ENCODE results near the gene CD36. TPM values are rescaled to one million over a fixed set of nuclear protein-coding genes. Genes with fewer than 3 reads are reported as not detected.

CD36 gene
- total RNA-seq (2014; rRNA removed; shearing (Covaris generic)), result not detected in 2 replicates

- no peak for DNase-seq (ENCODE audit: low spot score)
Measured at GRCh38 chr7:80637911-80638765, at the start of gene CD36. CD36 (plus strand) TSS chr7:80638642; CDS start chr7:80646741, 8,099 bp downstream.

- no peak for DNase-seq (ENCODE audit: low spot score)
Measured at GRCh38 chr7:80589631-80590030, 48.8 kb upstream of the CD36 start.

- DNase-seq (ENCODE audit: low spot score), result no peak
Measured at GRCh38 chr7:80591654-80592053, 46.8 kb upstream of the CD36 start.

- DNase-seq (ENCODE audit: low spot score), result no peak
Measured at GRCh38 chr7:80593869-80594586, 44.4 kb upstream of the CD36 start.

GRCh38 chr7:80596933-80597517 lies 41.4 kb upstream of the CD36 start:
- DNase-seq (ENCODE audit: low spot score), result no peak

- DNase-seq (ENCODE audit: low spot score), result no peak
Measured at GRCh38 chr7:80597875-80598274, 40.6 kb upstream of the CD36 start.

- DNase-seq (ENCODE audit: low spot score), result no peak
Measured at GRCh38 chr7:80600046-80600445, 38.4 kb upstream of the CD36 start.

- DNase-seq (ENCODE audit: low spot score), result no peak
Measured at GRCh38 chr7:80601999-80602398, 36.4 kb upstream of the CD36 start.

- DNase-seq (ENCODE audit: low spot score), result no peak
Measured at GRCh38 chr7:80603940-80604339, 34.5 kb upstream of the CD36 start.

- DNase-seq (ENCODE audit: low spot score), result no peak
Measured at GRCh38 chr7:80604436-80604835, 34.0 kb upstream of the CD36 start.

GRCh38 chr7:80607136-80607535 lies 31.3 kb upstream of the CD36 start:
- no peak for DNase-seq (ENCODE audit: low spot score)

- peak; percentile 32 for DNase-seq (ENCODE audit: low spot score)
Measured at GRCh38 chr7:80608336-80608735, 30.1 kb upstream of the CD36 start.

GRCh38 chr7:80609751-80610150 lies 28.7 kb upstream of the CD36 start:
- no peak for DNase-seq (ENCODE audit: low spot score)

- DNase-seq (ENCODE audit: low spot score), result no peak
Measured at GRCh38 chr7:80611353-80611752, 27.1 kb upstream of the CD36 start.

GRCh38 chr7:80611779-80612178 lies 26.7 kb upstream of the CD36 start:
- DNase-seq (ENCODE audit: low spot score), result peak; percentile 74

GRCh38 chr7:80612880-80613279 lies 25.6 kb upstream of the CD36 start:
- no peak for DNase-seq (ENCODE audit: low spot score)

GRCh38 chr7:80613519-80613918 lies 24.9 kb upstream of the CD36 start:
- DNase-seq (ENCODE audit: low spot score), result no peak

- DNase-seq (ENCODE audit: low spot score), result peak; percentile 30
Measured at GRCh38 chr7:80614851-80615271, 23.6 kb upstream of the CD36 start.

GRCh38 chr7:80618096-80618495 lies 20.3 kb upstream of the CD36 start:
- no peak for DNase-seq (ENCODE audit: low spot score)

GRCh38 chr7:80619741-80620140 lies 18.7 kb upstream of the CD36 start:
- no peak for DNase-seq (ENCODE audit: low spot score)

- peak; percentile 24 for DNase-seq (ENCODE audit: low spot score)
Measured at GRCh38 chr7:80622541-80622940, 15.9 kb upstream of the CD36 start.

- no peak for DNase-seq (ENCODE audit: low spot score)
Measured at GRCh38 chr7:80623503-80624252, 14.8 kb upstream of the CD36 start.
